ENCODE data around the gene NOX3.
A peak's percentile ranks its signal among the peaks of the same experiment; 100 is the strongest.
"Not testable (repeated sequence)": the region's sequence is repeated elsewhere in the genome, so short reads cannot be mapped to it uniquely, and the experiment has no call there.

NOX3 gene

GRCh38 chr6:155455766-155456165 is at the start of gene NOX3:
NOX3 (minus strand) TSS chr6:155455839; CDS start chr6:155455800, 39 bp downstream.
- no peak for DNase-seq (ENCODE audit: low read depth in 2 of 3, low spot score in 1 of 3)

GRCh38 chr6:155504848-155505607 is 49.4 kb upstream of the NOX3 start:
- no peak for DNase-seq (ENCODE audit: low read depth in 2 of 3, low spot score in 1 of 3)

GRCh38 chr6:155502393-155502792 is 46.8 kb upstream of the NOX3 start:
- DNase-seq (ENCODE audit: low read depth in 2 of 3, low spot score in 1 of 3) = no peak

- DNase-seq (ENCODE audit: low read depth in 2 of 3, low spot score in 1 of 3) = no peak
Measured at GRCh38 chr6:155499574-155499973, 43.9 kb upstream of the NOX3 start.

- DNase-seq (ENCODE audit: low read depth in 2 of 3, low spot score in 1 of 3) = no peak
Measured at GRCh38 chr6:155498370-155498769, 42.7 kb upstream of the NOX3 start.

GRCh38 chr6:155497273-155497672 is 41.6 kb upstream of the NOX3 start:
- DNase-seq (ENCODE audit: low read depth in 2 of 3, low spot score in 1 of 3) = no peak

- DNase-seq (ENCODE audit: low read depth in 2 of 3, low spot score in 1 of 3) = no peak
Measured at GRCh38 chr6:155495011-155495768, 39.6 kb upstream of the NOX3 start.

GRCh38 chr6:155493694-155494143 is 38.1 kb upstream of the NOX3 start:
- peak in 2 of 3 donors; percentile 10 to 14 for DNase-seq (ENCODE audit: low read depth in 2 of 3, low spot score in 1 of 3)

GRCh38 chr6:155493026-155493693 is 37.5 kb upstream of the NOX3 start:
- no peak for DNase-seq (ENCODE audit: low read depth in 2 of 3, low spot score in 1 of 3)

- no peak for DNase-seq (ENCODE audit: low read depth in 2 of 3, low spot score in 1 of 3)
Measured at GRCh38 chr6:155492061-155492735, 36.6 kb upstream of the NOX3 start.

GRCh38 chr6:155491421-155491820 is 35.8 kb upstream of the NOX3 start:
- no peak for DNase-seq (ENCODE audit: low read depth in 2 of 3, low spot score in 1 of 3)

GRCh38 chr6:155488197-155488596 is 32.6 kb upstream of the NOX3 start:
- not testable (repeated sequence) for DNase-seq (ENCODE audit: low read depth in 2 of 3, low spot score in 1 of 3)

- no peak for DNase-seq (ENCODE audit: low read depth in 2 of 3, low spot score in 1 of 3)
Measured at GRCh38 chr6:155487371-155488130, 31.9 kb upstream of the NOX3 start.

- DNase-seq (ENCODE audit: low read depth in 2 of 3, low spot score in 1 of 3) = no peak
Measured at GRCh38 chr6:155486721-155487294, 31.2 kb upstream of the NOX3 start.

- no peak for DNase-seq (ENCODE audit: low read depth in 2 of 3, low spot score in 1 of 3)
Measured at GRCh38 chr6:155485756-155486155, 30.1 kb upstream of the NOX3 start.

GRCh38 chr6:155483858-155484257 is 28.2 kb upstream of the NOX3 start:
- no peak for DNase-seq (ENCODE audit: low read depth in 2 of 3, low spot score in 1 of 3)

- DNase-seq (ENCODE audit: low read depth in 2 of 3, low spot score in 1 of 3) = no peak
Measured at GRCh38 chr6:155481215-155481614, 25.6 kb upstream of the NOX3 start.

GRCh38 chr6:155473741-155474140 is 18.1 kb upstream of the NOX3 start:
- no peak for DNase-seq (ENCODE audit: low read depth in 2 of 3, low spot score in 1 of 3)

- no peak for DNase-seq (ENCODE audit: low read depth in 2 of 3, low spot score in 1 of 3)
Measured at GRCh38 chr6:155472886-155473285, 17.2 kb upstream of the NOX3 start.

- not testable (repeated sequence) for DNase-seq (ENCODE audit: low read depth in 2 of 3, low spot score in 1 of 3)
Measured at GRCh38 chr6:155470979-155471616, 15.5 kb upstream of the NOX3 start.

Data from stimulated activated CD4-positive, alpha-beta T cell treated with anti-CD3 and anti-CD28 coated beads, Interleukin-12 subunit alpha, Interleukin-12 subunit beta, amount 100 ng/mL, for 48 hours (primary cell).